Measurements from ENCODE around the gene XYLT2.
A peak's percentile ranks its signal among the peaks of the same experiment; 100 is the strongest.
"Not testable (repeated sequence)": the region's sequence is repeated elsewhere in the genome, so short reads cannot be mapped to it uniquely, and the experiment has no call there.

Gene XYLT2

GRCh38 chr17:50322271-50322670 is 23.7 kb upstream of the XYLT2 start:
- DNase-seq: no peak

- DNase-seq: no peak
Measured at GRCh38 chr17:50323060-50323459, 22.9 kb upstream of the XYLT2 start.

- DNase-seq: no peak
Measured at GRCh38 chr17:50325906-50326305, 20.0 kb upstream of the XYLT2 start.

DNA sequence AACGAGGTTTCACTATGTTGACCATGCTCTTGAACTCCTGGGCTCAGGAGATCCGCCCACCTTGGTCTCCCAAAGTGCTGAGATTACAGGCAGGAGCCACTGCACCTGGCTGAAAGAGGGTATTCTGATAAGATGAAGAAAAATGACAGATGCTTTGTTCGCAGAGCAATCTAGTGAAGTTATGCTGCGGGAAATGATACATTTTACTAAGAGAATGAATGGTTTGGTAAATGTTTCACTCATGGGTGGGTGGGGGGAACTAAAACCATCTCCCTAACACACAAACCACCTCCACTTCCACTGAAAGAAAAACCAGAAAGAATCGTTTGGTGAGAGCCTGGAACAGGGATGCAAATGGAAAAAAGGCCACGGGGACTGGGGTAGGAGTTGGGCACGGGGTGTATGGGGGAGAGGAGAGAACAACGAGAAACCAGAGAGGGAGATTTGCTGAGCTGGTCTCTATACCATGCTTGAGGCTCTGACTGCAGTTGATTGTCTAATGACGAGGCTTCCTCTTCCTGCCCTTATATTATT is 19.0 kb upstream of the XYLT2 start:
- no peak for DNase-seq

GRCh38 chr17:50328363-50329325 is 17.3 kb upstream of the XYLT2 start:
- no peak for DNase-seq

- DNase-seq: no peak
Measured at GRCh38 chr17:50329716-50330115, 16.2 kb upstream of the XYLT2 start.

DNA sequence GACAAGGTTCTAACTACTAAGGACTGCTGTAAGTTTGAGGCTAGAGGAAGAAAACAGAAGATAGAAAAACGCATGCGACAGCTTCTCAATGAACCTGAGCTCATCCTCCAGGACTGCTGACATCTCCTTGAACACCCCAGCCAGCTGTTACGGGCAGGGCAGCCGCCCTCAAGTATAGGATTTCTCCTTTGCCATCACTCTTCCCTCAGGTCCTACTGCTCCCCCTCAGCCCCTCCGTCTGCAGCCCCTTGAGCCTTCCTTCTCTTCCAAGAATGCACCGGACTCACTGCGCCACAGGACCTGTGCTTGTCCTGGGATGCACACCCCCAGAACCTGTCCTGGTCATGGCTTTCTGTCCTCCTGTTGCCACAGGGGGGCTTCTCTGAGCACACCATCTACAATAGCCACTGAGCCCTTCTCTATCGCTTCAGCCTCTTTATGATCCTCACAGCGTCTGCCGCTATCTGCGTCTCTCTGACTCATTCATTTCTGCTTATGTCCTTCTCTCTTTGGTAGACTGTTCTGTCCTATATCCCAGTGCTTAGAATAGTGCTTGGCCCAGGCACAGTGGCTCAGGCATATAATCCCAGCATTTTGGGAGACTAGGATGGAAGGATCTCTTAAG is 15.7 kb upstream of the XYLT2 start:
- DNase-seq: no peak

GRCh38 chr17:50331085-50331791 is 14.7 kb upstream of the XYLT2 start:
- no peak for DNase-seq

DNA sequence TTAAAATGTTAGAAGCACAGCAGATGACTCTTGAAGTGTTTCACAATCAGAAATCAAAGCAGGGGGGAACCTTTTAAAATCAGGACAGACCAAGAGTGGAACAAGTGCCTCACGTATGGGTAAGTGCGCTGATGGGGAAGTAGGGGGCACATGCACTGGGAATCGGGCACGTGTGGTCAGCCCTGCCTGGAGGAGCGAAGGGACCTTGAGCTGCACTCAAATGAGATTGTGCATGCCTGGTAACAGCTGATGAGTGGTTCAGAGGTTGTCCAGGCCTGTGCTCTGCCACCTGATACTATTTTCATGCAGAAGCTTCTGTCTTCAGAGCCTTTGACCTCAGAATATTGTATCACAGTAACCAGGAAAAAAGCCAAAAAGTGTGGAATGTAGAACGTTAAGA is 13.7 kb upstream of the XYLT2 start:
- DNase-seq: no peak

- not testable (repeated sequence) for DNase-seq
Measured at GRCh38 chr17:50333291-50334057, 12.5 kb upstream of the XYLT2 start.

- no peak for DNase-seq
Measured at GRCh38 chr17:50337956-50338355, 8.0 kb upstream of the XYLT2 start.

DNA sequence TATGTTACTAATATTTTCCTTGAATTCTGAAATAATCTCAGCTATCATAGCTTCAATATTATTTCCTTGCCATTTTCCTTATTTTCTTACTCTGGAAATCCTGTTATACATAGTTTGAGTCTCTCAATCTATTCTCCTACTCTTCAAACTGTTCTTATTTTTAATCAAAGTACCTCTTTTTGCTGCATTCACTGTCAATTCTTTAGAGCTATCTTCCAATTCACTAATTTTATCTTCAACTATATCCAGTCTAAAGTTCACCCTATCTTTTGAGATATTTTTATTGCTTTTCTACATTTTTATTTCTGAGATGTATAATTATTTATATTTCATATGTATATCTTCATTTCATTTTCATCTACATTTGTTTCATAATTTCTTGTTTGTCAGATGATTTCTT is 7.3 kb upstream of the XYLT2 start:
- no peak for DNase-seq

- DNase-seq: no peak
Measured at GRCh38 chr17:50339381-50339780, 6.5 kb upstream of the XYLT2 start.

DNA sequence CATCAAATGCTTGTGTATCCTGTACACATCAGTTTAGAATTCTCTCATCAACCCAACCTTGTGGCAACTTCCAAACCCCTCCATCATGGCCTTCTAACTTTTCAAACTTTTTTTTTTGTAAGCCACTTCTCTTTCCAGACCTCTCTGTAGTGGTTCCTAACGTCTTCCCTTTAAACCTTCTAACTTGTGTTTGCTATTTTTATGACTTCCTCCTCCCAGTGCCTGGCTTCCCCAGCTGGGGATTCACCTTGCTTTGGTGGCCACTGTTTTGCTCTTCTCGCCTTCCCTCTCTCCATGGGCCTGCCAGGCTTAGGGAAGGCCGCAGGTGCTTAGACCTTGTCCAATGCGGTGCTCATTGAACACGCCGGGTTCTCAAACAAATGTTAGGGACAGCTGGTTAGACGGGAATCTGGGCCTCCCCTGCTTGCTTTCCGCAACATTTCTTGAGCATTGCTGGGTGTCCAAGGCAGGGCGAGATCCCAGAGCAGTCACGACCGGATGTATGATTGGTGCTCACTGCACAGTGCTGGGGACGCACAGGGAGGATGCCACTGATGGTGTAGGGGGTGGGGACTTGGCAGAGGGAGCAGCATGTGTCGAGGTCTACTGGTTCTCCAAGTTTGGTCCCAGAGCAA is 1.1 kb upstream of the XYLT2 start:
- DNase-seq: no peak

- peak in 4 of 14 donors; percentile 43 to 57 (median 47) for DNase-seq
Measured at GRCh38 chr17:50346313-50347116, 589 bp downstream of the XYLT2 start.

DNA sequence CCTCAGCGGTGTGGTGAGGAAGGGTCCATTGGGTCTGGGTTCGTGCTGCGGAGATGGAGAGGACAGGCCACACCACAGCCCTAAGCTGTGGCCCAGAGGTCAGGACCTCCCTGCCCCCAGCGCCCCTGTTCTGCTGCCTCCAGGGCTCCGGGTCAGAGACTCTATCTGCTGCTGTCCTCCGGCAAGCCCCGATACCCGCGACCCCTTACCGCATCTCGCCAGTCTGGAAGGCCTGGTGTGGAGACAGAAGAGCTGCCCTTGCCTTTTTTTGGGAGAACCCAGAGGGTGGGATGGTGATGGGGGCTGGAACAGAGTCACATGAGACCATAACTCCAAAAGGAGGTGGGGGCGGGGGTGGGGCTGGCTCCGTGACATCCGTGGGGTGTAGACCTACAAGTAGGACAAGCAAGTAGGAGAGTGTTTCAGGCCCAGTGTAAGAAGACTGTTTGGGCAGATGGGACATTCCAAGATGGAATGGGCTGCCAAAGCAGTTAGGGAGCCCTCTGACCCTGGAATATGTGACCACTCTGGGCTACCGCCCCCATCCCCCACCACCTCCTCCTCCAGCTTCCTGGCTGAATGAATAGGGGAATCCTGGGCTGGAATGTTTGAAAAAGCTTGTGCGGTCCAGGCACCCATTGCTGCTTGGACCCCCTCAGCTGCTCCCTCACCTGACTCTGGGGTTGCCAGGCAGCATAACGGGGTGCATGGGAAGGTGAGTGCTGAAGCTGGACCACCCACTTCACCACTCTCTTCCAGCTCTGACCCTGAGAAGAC is 1.4 kb downstream of the XYLT2 start:
- no peak for DNase-seq

GRCh38 chr17:50347894-50348291 is 2.0 kb downstream of the XYLT2 start:
- DNase-seq: no peak

- no peak for DNase-seq
Measured at GRCh38 chr17:50348522-50349242, 2.8 kb downstream of the XYLT2 start.

- no peak for DNase-seq
Measured at GRCh38 chr17:50349243-50349600, 3.3 kb downstream of the XYLT2 start.
